Suprapubic skin (tissue), 4 donors: ENCODE measurements around the gene RGMA.

Experiments
- EP300 ChIP-seq: sonication (generic); formaldehyde crosslinking; IDR thresholded peaks from one replicate; pipeline ENCODE4 v1.6.1; 2017; ENCODE audit warnings: antibody characterized with exemption
- POLR2A ChIP-seq, 2 donors: fragments of 450-650 bp; IDR thresholded peaks; one replicate each; pipeline ENCODE4 v1.6.1; 2017; ENCODE audit warnings: antibody characterized with exemption in 2 of 2, mild to moderate bottlenecking in 2 of 2, moderate library complexity in 2 of 2
- POLR2AphosphoS5 ChIP-seq, 3 donors: sonication (generic); formaldehyde crosslinking; IDR thresholded peaks; one replicate each; pipeline ENCODE4 v1.6.1; 2017; ENCODE audit warnings: antibody characterized with exemption in 3 of 3
- TF ChIP-seq, protein P1 (sequence below), 2 donors: fragments of 200-600 bp in 1 of 2; fragments of 450-650 bp in 1 of 2; sonication (generic) in 1 of 2; IDR thresholded peaks; one replicate each; pipeline ENCODE4 v1.5.1; 2016 to 2019; ENCODE audit warnings: antibody characterized with exemption in 2 of 2, mild to moderate bottlenecking in 1 of 2, moderate library complexity in 1 of 2

DNA sequence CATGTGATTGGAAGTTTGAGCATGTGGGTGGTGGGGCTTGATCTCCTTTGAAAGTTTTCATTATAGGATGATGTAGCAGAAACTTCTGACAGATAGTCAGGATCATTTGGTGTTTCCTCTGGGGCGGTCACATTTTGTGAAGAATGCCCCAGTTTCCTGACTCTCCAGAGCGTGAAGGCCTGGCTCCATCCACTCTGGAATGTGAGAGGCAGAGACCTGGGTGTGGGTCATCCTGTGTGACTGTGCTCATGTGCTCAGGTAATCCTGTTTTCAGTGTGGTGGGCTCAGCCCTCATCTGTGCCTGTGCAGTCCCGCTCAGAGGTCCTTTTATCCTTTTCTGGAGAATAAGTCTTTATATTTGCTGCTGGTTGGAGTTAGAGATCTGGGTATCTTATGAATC, 81.0 kb downstream of the RGMA start:
- TF ChIP-seq, protein P1, sequence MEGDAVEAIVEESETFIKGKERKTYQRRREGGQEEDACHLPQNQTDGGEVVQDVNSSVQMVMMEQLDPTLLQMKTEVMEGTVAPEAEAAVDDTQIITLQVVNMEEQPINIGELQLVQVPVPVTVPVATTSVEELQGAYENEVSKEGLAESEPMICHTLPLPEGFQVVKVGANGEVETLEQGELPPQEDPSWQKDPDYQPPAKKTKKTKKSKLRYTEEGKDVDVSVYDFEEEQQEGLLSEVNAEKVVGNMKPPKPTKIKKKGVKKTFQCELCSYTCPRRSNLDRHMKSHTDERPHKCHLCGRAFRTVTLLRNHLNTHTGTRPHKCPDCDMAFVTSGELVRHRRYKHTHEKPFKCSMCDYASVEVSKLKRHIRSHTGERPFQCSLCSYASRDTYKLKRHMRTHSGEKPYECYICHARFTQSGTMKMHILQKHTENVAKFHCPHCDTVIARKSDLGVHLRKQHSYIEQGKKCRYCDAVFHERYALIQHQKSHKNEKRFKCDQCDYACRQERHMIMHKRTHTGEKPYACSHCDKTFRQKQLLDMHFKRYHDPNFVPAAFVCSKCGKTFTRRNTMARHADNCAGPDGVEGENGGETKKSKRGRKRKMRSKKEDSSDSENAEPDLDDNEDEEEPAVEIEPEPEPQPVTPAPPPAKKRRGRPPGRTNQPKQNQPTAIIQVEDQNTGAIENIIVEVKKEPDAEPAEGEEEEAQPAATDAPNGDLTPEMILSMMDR (IDR thresholded peaks at IDR 0.05) = no peak
- TF ChIP-seq POLR2AphosphoS5 (IDR thresholded peaks at IDR 0.05) (no peak), POLR2A (IDR thresholded peaks at IDR 0.05) (no peak), EP300 (no peak)
